D341Med (cell line): ENCODE measurements around the gene DUSP15.
"Not testable (repeated sequence)": the region's sequence is repeated elsewhere in the genome, so short reads cannot be mapped to it uniquely, and the experiment has no call there.

Source experiments
- DNase-seq: peaks from one replicate; pipeline ENCODE4 v3.0.0; 2012; ENCODE audit warnings: low spot score

Gene DUSP15, protein sequence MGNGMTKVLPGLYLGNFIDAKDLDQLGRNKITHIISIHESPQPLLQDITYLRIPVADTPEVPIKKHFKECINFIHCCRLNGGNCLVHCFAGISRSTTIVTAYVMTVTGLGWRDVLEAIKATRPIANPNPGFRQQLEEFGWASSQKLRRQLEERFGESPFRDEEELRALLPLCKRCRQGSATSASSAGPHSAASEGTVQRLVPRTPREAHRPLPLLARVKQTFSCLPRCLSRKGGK

GRCh38 chr20:31869942-31870725 is at the start of gene DUSP15, which contains the start of gene TTLL9:
Gene DUSP15, minus strand, starts transcription at chr20:31870527. Its CDS starts 190 bp downstream, at chr20:31870337.
Gene TTLL9, plus strand, starts transcription at chr20:31870634. Its CDS starts 493 bp downstream, at chr20:31871127.
- peak; percentile 64 for DNase-seq

GRCh38 chr20:31919410-31920155 is 49.3 kb upstream of the DUSP15 start:
- DNase-seq, result no peak

DNA sequence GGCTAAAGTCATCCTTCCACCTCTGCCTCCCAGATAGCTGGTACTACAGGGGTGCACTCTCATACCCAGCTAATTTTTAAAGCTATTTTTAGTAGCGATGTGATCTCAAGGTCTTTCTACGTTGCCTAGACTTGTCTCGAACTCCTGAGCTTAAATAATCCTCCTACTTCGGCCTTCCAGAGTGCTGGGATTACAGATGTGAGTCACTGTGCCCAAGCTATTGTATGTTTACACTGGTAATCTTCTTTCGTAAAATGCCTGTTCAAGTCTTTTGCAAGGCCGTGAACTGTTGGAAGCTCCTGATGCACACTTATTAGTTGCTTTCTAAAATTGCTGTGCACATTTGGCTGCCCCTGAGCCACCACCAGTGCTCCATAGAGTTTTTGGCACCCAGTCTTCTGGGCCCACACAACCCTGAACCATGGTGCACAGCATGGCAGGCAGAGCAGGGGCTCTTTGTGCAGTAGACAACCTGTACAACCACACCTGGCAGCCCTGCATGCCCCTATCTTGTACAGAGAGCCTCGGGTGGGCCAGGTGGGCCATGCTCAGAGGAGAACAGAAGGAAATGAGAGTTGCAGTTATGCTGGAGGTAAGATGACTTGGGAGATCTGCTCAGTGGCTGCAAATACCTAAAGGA is 48.3 kb upstream of the DUSP15 start:
- no peak for DNase-seq

DNA sequence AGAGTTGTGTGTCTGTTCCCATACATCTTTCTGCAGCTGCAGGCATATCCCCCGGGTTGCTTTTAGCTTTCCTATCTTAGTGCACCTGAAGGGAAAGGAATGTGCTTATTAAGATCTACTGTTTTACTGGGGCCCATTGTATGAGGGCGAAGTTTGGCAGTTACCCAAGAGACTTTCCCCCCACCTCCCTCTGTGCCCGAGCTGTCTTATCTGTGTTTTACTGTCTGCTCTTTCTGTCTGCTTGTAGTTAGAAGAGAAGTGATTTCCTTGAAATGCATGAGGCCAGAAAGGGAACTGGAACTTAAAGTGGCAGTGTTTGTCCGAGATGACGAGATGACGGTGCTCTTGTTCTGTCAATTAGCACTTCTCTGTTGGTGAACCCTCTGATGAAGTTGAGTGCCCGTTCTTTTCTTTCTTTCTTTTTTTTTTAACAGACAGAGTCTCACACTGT is 47.7 kb upstream of the DUSP15 start:
- not testable (repeated sequence) for DNase-seq

GRCh38 chr20:31916708-31917107 is 46.4 kb upstream of the DUSP15 start:
- DNase-seq, result no peak

GRCh38 chr20:31915491-31916280 is 45.4 kb upstream of the DUSP15 start:
- no peak for DNase-seq

- DNase-seq, result no peak
Observed at GRCh38 chr20:31914170-31914569, 43.8 kb upstream of the DUSP15 start.

DNA sequence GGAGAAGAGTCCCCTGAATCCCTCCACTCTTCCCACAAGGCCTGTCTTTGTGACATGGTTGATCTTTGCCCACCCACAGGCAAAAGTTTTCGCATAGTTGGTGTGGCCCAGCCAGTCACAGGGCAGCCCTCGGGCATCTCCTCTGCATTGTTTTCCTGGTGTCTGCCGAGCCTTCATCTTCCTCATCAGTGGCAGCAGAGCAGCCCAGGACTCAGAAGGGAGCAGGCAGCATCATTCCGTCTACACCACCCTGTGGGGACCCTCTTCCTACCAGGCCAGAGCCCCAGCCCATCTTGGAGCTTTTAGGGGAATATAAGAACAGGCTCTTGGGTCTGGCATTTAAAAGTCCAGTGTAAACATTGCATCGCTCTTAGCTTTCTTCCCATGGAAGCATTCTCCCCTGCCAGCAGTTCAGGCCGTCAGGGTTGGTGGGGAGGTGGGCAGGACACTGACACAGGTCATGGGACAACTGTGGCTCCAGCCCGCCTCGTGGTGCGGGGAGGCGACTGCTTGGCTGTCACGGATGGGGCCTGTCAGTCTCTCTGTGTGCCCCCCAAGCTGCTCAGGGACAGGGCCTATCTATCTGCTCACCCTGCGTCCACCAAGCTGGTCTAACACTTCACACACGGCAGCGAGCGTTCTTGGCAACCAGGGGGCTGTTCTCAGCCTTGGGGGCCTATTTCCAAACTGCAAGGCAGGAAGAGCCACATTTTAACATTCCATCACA is 43.3 kb upstream of the DUSP15 start:
- no peak for DNase-seq

DNA sequence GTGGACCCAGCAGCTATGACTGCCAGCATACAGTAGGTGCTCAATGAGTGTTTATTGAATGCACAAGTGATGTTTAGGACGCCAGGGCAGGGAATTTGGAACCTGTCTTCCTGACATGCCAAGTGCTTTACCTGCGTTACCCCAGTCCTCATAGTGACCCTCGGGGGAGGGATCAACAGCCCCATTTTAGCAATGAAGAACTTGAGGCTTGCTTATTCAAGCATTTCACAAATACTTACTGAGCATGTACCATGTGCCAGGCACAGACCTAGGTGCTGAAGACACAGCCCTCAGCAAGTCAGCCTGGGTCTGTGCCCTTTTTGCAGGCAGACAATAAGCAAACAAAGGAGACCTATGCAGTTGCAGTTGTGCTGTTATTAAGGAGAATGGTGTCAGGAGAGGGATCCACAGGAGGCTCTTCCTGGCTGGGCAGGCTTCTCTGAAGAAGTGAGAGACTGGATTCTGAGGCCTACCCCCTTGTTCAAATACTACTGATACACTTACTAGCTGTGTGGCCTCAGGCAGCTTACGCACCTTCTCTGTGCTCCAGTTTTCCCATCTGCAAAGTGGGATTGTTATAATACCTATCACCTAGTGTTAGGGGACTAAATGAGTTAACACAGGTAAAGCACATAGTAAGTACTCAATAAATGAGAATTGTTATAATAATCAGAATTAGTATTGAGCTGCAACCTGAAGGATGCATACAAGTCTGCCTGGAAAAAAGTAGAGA is 39.9 kb upstream of the DUSP15 start:
- no peak for DNase-seq

GRCh38 chr20:31909253-31910070 is 39.1 kb upstream of the DUSP15 start:
- no peak for DNase-seq

GRCh38 chr20:31908424-31908823 is 38.1 kb upstream of the DUSP15 start:
- DNase-seq, result no peak

- no peak for DNase-seq
Observed at GRCh38 chr20:31908016-31908415, 37.7 kb upstream of the DUSP15 start.

- DNase-seq, result no peak
Observed at GRCh38 chr20:31907046-31907445, 36.7 kb upstream of the DUSP15 start.

DNA sequence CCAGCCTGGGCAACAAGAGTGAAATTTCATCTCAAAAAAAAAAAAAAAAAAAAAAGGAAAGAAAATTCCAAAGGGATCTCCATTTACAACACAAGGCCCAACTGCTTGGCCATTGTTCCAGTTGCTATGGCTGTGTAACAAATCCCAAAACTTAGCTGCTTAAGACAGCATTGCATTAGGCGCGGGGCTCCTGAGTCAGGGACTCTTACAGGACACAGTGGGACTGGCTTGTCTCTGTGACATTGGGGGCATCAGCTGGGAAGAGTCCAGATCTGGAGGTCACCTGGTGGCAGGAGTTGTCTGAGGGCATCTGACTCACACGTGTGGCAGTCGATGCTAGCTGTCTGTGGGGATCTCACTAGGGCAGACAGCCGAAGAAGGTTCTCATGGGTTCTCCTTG is 35.7 kb upstream of the DUSP15 start:
- no peak for DNase-seq

GRCh38 chr20:31903627-31904386 is 33.5 kb upstream of the DUSP15 start:
- DNase-seq, result no peak

DNA sequence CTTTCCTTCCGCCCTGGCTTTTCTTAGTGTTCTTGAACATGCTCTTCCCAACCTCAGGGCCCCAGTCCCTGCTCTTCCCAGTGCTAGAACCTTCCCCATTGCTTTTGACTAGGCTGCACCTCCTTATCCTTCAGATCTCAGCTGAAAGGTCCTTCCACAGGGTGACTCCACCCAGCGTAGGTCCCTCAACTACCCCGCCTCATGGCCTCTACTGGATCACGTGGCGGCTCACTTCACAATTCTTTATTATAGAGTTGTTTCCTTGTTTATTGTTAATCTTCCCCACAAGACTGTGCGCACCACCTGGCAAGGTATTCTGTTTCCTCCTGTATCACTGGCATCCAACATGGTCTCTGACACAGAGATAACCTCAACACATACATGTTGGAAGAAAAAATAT is 31.3 kb upstream of the DUSP15 start:
- no peak for DNase-seq

DNA sequence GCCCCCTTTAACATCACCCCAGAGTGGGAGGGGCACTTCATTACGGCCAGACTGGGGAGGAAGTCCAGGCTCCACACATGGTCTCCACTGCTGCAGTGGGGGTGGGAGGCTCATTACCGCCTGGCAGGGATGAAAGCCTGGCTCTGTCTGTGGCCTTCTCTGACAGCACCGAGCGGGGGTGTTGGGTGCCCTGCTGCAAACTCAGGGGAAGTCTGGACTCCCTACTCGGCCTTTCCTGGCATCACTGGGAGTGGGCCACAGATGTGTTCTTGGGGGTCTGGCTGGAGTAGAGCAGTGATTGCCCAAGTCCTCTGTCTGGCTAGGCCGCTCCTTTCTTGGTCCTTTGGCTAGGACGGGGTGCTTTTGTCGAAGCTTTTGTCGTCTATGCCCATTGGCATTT is 27.2 kb upstream of the DUSP15 start:
- no peak for DNase-seq

- DNase-seq, result no peak
Observed at GRCh38 chr20:31896049-31896448, 25.7 kb upstream of the DUSP15 start.
